ENCODE results near the gene ATP6V0C.

ATP6V0C gene

DNA sequence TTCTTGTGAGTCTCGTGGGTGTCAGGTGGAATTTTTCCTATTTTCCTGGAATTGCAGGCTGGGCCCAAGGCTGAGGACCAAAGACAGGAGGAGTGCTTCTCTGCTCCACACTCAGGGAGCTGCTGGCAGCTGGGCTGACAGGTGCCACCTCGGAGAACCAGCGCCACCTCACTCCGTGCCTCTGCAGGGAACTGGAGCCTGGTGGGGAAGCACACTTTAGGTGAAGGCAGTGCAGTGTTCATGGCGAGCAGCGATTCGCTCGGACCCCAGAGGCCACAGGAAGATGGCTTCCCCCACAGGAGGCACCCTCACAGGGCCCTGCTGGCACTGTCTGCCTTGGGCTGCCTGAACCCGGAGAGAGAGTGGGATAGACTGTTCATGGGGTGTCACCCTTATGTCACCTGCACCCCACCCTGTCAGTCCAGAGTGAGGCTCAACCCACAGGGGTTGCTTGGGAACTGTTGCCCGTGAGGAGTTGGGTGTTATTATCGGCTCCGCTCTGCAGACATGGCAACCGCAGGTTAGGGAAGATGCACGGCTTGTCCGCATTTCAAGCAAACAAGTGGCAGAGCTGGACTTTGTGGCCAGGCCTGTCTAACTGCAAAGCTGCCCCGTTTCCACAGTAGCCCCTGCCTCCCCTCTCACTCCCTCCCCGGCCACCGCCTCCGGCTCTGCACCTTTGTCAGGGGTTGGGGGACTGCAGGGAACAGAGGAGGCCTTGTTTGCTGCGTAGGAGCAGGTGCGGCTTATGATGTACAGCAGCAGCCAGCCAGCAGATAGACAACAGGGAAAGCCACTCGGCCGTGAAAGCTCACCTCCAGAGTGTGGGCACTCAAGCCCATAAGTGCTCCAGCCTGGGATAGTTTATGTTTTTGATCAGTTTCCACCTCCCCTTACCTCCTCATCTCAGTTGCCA, 23.3 kb upstream of the ATP6V0C start:
- Histone ChIP-seq H3K36me3 (ENCODE audit: control insufficient read depth in 5 of 5, insufficient read depth in 5 of 5, low read length in 5 of 5) (peaks cover 0 to 15% (median 8%) of the 10 kb centered on the region in 5 donors), H3K27ac (ENCODE audit: low read depth, low read length) (no peak overlapping the region), H3K4me1 (ENCODE audit: control insufficient read depth in 5 of 5, insufficient read depth in 5 of 5, low read length in 5 of 5) (peaks cover 0 to 32% (median 19%) of the 10 kb centered on the region in 5 donors), H3K27me3 (ENCODE audit: control insufficient read depth in 5 of 5, insufficient read depth in 4 of 5, low read length in 5 of 5) (no peaks in the 10 kb centered on the region), H3K4me3 (ENCODE audit: low read depth in 1 of 5, low read length in 5 of 5) (no peak overlapping the region), H3K9me3 (ENCODE audit: control insufficient read depth in 5 of 5, low read length in 5 of 5) (no peaks in the 10 kb centered on the region), H3K9ac (ENCODE audit: low read length in 5 of 5) (no peak overlapping the region)

DNA sequence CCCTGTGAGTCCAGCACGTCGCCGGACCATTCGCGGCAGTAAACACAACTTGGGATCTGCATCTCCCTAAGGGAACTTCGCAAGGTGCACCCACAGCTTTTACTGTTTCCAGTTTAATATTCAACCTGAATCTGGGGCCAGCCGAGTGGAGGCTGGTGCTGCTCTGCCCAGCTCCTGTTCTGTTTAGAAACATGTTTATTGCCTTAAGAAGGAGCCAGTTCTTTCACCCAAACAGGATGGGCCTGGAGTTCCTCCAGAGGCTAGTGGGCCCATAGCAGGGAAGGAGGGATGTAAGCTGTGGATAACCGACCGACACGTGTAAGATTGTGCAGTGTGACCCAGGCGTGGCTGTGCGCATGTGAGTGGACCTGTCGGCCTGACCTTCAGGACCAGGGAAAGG, 21.5 kb upstream of the ATP6V0C start:
- H3K27ac ChIP-seq (ENCODE audit: low read depth, low read length): no peak overlapping the region
- no peaks in the 10 kb centered on the region for H3K9me3 ChIP-seq (ENCODE audit: control insufficient read depth in 5 of 5, low read length in 5 of 5)

GRCh38 chr16:2493605-2494004, 20.1 kb upstream of the ATP6V0C start:
- H3K36me3 ChIP-seq (ENCODE audit: control insufficient read depth in 5 of 5, insufficient read depth in 5 of 5, low read length in 5 of 5): peaks cover 0 to 36% (median 21%) of the 10 kb centered on the region in 5 donors
- no peak overlapping the region for H3K27ac ChIP-seq (ENCODE audit: low read depth, low read length)
- H3K9ac ChIP-seq (ENCODE audit: low read length in 5 of 5): no peak overlapping the region
- no peaks in the 10 kb centered on the region for H3K9me3 ChIP-seq (ENCODE audit: control insufficient read depth in 5 of 5, low read length in 5 of 5)
- H3K27me3 ChIP-seq (ENCODE audit: control insufficient read depth in 5 of 5, insufficient read depth in 4 of 5, low read length in 5 of 5): no peaks in the 10 kb centered on the region
- H3K4me3 ChIP-seq (ENCODE audit: low read depth in 1 of 5, low read length in 5 of 5): no peak overlapping the region
- peaks cover 9 to 29% (median 20%) of the 10 kb centered on the region in 5 donors for H3K4me1 ChIP-seq (ENCODE audit: control insufficient read depth in 5 of 5, insufficient read depth in 5 of 5, low read length in 5 of 5)

More for the DNA sequence above, 21.5 kb upstream of the ATP6V0C start:
- H3K36me3 ChIP-seq (ENCODE audit: control insufficient read depth in 5 of 5, insufficient read depth in 5 of 5, low read length in 5 of 5): peaks cover 0 to 28% (median 19%) of the 10 kb centered on the region in 5 donors
- H3K4me1 ChIP-seq (ENCODE audit: control insufficient read depth in 5 of 5, insufficient read depth in 5 of 5, low read length in 5 of 5): peaks cover 2 to 24% (median 16%) of the 10 kb centered on the region in 5 donors
- H3K9ac ChIP-seq (ENCODE audit: low read length in 5 of 5): no peak overlapping the region
- H3K27me3 ChIP-seq (ENCODE audit: control insufficient read depth in 5 of 5, insufficient read depth in 4 of 5, low read length in 5 of 5): no peaks in the 10 kb centered on the region
- H3K4me3 ChIP-seq (ENCODE audit: low read depth in 1 of 5, low read length in 5 of 5): no peak overlapping the region

- Histone ChIP-seq H3K4me1 (ENCODE audit: control insufficient read depth in 5 of 5, insufficient read depth in 5 of 5, low read length in 5 of 5) (peaks cover 13 to 39% (median 29%) of the 10 kb centered on the region in 5 donors), H3K27me3 (ENCODE audit: control insufficient read depth in 5 of 5, insufficient read depth in 4 of 5, low read length in 5 of 5) (no peaks in the 10 kb centered on the region), H3K4me3 (ENCODE audit: low read depth in 1 of 5, low read length in 5 of 5) (no peak overlapping the region), H3K9me3 (ENCODE audit: control insufficient read depth in 5 of 5, low read length in 5 of 5) (no peaks in the 10 kb centered on the region), H3K36me3 (ENCODE audit: control insufficient read depth in 5 of 5, insufficient read depth in 5 of 5, low read length in 5 of 5) (peaks cover 0 to 42% (median 24%) of the 10 kb centered on the region in 5 donors), H3K9ac (ENCODE audit: low read length in 5 of 5) (no peak overlapping the region), H3K27ac (ENCODE audit: low read depth, low read length) (no peak overlapping the region)
Measured at GRCh38 chr16:2494616-2495015, 19.1 kb upstream of the ATP6V0C start.

DNA sequence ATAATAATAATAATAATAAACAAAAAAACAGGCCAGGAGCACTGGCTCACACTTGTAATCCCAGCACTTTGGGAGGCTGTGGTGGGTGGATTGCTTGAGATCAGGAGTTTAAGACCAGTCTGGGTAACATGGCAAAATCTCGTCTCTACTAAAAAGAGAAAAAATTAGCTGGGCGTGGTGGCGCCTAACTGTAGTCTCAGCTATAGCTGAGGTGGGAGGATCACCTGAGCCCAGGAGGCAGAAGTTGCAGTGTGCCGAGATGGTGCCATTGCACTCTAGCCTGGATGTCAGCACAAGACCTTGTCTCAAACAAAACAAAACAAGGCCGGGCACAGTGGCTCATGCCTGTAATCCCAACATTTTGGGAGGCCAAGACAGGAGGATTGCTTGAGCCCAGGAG, 18.7 kb upstream of the ATP6V0C start:
- Histone ChIP-seq H3K4me1 (ENCODE audit: control insufficient read depth in 5 of 5, insufficient read depth in 5 of 5, low read length in 5 of 5) (peaks cover 13 to 43% (median 29%) of the 10 kb centered on the region in 5 donors), H3K36me3 (ENCODE audit: control insufficient read depth in 5 of 5, insufficient read depth in 5 of 5, low read length in 5 of 5) (peaks cover 0 to 38% (median 23%) of the 10 kb centered on the region in 5 donors), H3K4me3 (ENCODE audit: low read depth in 1 of 5, low read length in 5 of 5) (no peak overlapping the region), H3K27ac (ENCODE audit: low read depth, low read length) (no peak overlapping the region), H3K9ac (ENCODE audit: low read length in 5 of 5) (no peak overlapping the region), H3K27me3 (ENCODE audit: control insufficient read depth in 5 of 5, insufficient read depth in 4 of 5, low read length in 5 of 5) (no peaks in the 10 kb centered on the region), H3K9me3 (ENCODE audit: control insufficient read depth in 5 of 5, low read length in 5 of 5) (no peaks in the 10 kb centered on the region)

- H3K4me1 ChIP-seq (ENCODE audit: control insufficient read depth in 5 of 5, insufficient read depth in 5 of 5, low read length in 5 of 5): peaks cover 13 to 52% (median 38%) of the 10 kb centered on the region in 5 donors
- H3K9ac ChIP-seq (ENCODE audit: low read length in 5 of 5): no peak overlapping the region
- H3K27me3 ChIP-seq (ENCODE audit: control insufficient read depth in 5 of 5, insufficient read depth in 4 of 5, low read length in 5 of 5): no peaks in the 10 kb centered on the region
- H3K36me3 ChIP-seq (ENCODE audit: control insufficient read depth in 5 of 5, insufficient read depth in 5 of 5, low read length in 5 of 5): peaks cover 0 to 28% (median 16%) of the 10 kb centered on the region in 5 donors
- no peak overlapping the region for H3K4me3 ChIP-seq (ENCODE audit: low read depth in 1 of 5, low read length in 5 of 5)
- no peaks in the 10 kb centered on the region for H3K9me3 ChIP-seq (ENCODE audit: control insufficient read depth in 5 of 5, low read length in 5 of 5)
- H3K27ac ChIP-seq (ENCODE audit: low read depth, low read length): no peak overlapping the region
Measured at GRCh38 chr16:2496223-2497115, 17.3 kb upstream of the ATP6V0C start.

- peak overlapping the region in 1 of 5 donors; percentile 1 for H3K9ac ChIP-seq (ENCODE audit: low read length in 5 of 5)
- no peaks in the 10 kb centered on the region for H3K9me3 ChIP-seq (ENCODE audit: control insufficient read depth in 5 of 5, low read length in 5 of 5)
- peak overlapping the region in 1 of 5 donors; percentile 21 for H3K4me3 ChIP-seq (ENCODE audit: low read depth in 1 of 5, low read length in 5 of 5)
- no peaks in the 10 kb centered on the region for H3K27me3 ChIP-seq (ENCODE audit: control insufficient read depth in 5 of 5, insufficient read depth in 4 of 5, low read length in 5 of 5)
- no peak overlapping the region for H3K27ac ChIP-seq (ENCODE audit: low read depth, low read length)
- peaks cover 13 to 59% (median 45%) of the 10 kb centered on the region in 5 donors for H3K4me1 ChIP-seq (ENCODE audit: control insufficient read depth in 5 of 5, insufficient read depth in 5 of 5, low read length in 5 of 5)
- peaks cover 0 to 28% (median 16%) of the 10 kb centered on the region in 5 donors for H3K36me3 ChIP-seq (ENCODE audit: control insufficient read depth in 5 of 5, insufficient read depth in 5 of 5, low read length in 5 of 5)
Measured at GRCh38 chr16:2497116-2497630, 16.6 kb upstream of the ATP6V0C start.

- H3K27me3 ChIP-seq (ENCODE audit: control insufficient read depth in 5 of 5, insufficient read depth in 4 of 5, low read length in 5 of 5): no peaks in the 10 kb centered on the region
- H3K9ac ChIP-seq (ENCODE audit: low read length in 5 of 5): peak overlapping the region in 2 of 5 donors; percentile 1 to 38
- peak overlapping the region in 1 of 5 donors; percentile 8 for H3K4me3 ChIP-seq (ENCODE audit: low read depth in 1 of 5, low read length in 5 of 5)
- H3K27ac ChIP-seq (ENCODE audit: low read depth, low read length): no peak overlapping the region
- peaks cover 0 to 28% (median 15%) of the 10 kb centered on the region in 5 donors for H3K36me3 ChIP-seq (ENCODE audit: control insufficient read depth in 5 of 5, insufficient read depth in 5 of 5, low read length in 5 of 5)
- H3K9me3 ChIP-seq (ENCODE audit: control insufficient read depth in 5 of 5, low read length in 5 of 5): no peaks in the 10 kb centered on the region
- H3K4me1 ChIP-seq (ENCODE audit: control insufficient read depth in 5 of 5, insufficient read depth in 5 of 5, low read length in 5 of 5): peaks cover 13 to 66% (median 52%) of the 10 kb centered on the region in 5 donors
Measured at GRCh38 chr16:2497695-2498484, 15.9 kb upstream of the ATP6V0C start.
